ENCODE results near the gene SLCO2B1.

SLCO2B1 gene

GRCh38 chr11:75113030-75113429, 37.9 kb upstream of the SLCO2B1 start:
- H3K27ac ChIP-seq, result no peak overlapping the region
- TF ChIP-seq ZFX (IDR thresholded peaks at IDR 0.05) (no peak), CTCF (conservative IDR thresholded peaks at IDR 0.05) (no peak)

DNA sequence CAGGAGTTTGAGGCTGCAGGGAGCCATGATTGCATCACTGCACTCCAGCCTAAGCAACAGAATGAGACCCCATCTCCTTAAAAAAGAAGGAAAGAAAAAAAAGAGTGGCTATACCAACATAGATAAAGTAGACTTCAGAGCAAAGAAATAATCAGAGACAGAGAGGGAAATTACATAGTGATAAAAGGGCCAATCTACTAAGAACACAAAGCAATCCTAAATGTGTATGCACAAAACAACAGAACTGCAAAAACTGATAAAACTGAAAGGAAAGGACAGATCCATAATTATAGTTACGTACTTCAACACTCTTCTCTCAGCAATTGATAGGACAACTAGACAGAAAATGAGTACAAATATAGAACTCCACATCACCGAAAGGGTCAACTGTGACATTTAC, 36.4 kb upstream of the SLCO2B1 start:
- H3K27ac ChIP-seq, result no peak overlapping the region
- no peak for TF ChIP-seq ZFX (IDR thresholded peaks at IDR 0.05)
- no peak for TF ChIP-seq CTCF (conservative IDR thresholded peaks at IDR 0.05)

DNA sequence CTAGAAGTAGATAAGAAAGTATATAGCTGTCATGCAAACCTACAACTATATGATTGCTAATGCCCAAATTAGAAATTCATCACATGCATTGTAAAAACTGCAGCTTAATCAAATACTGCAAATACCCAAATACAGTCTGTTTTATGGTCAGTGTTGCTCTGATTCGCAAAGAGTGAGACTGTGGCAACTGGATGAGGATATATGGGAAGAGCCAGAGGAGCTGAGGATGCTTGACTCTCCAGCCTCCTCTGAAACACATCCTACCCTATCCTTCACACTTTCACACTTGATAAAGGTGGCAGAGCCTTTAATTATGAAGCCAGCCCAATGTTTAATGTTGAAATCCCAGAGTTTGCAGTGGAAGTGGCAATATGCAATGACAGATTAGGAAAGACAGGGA, 32.3 kb upstream of the SLCO2B1 start:
- no peak overlapping the region for H3K27ac ChIP-seq
- TF ChIP-seq CTCF (conservative IDR thresholded peaks at IDR 0.05) (no peak), ZFX (IDR thresholded peaks at IDR 0.05) (no peak)

- TF ChIP-seq ZFX (IDR thresholded peaks at IDR 0.05), result no peak
- H3K27ac ChIP-seq, result no peak overlapping the region
These were observed 24.3 kb upstream of the SLCO2B1 start for GRCh38 chr11:75126564-75126963.

- no peak overlapping the region for H3K27ac ChIP-seq
- TF ChIP-seq ZFX (IDR thresholded peaks at IDR 0.05) (no peak), CTCF (conservative IDR thresholded peaks at IDR 0.05) (no peak)
These were observed 18.8 kb upstream of the SLCO2B1 start for GRCh38 chr11:75132080-75132479.

DNA sequence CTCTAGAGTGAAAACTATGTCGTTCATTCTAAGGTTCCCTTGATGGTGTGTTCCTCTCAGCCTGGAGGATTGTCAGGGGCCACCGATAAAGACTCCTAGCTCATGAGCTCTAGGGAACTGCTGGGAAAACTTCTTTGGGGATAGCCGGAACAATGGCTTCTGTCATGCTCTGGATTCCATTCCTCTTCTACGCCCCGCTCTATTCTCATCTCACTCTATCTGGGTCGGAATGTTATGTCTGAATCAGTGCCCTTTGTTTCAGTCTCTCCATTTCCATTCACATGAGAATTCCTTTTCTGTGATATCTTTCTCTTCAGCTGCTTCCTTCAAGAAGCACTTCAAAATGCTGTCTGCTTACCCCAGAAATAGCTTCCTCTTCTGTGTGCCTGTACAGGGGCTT, 16.9 kb upstream of the SLCO2B1 start:
- no peak overlapping the region for H3K27ac ChIP-seq
- no peak for TF ChIP-seq ZFX (IDR thresholded peaks at IDR 0.05)
- no peak for TF ChIP-seq CTCF (conservative IDR thresholded peaks at IDR 0.05)

- TF ChIP-seq CTCF (conservative IDR thresholded peaks at IDR 0.05) (no peak), ZFX (IDR thresholded peaks at IDR 0.05) (no peak)
- H3K27ac ChIP-seq, result no peak overlapping the region
These were observed 15.8 kb upstream of the SLCO2B1 start for GRCh38 chr11:75135021-75135650.

DNA sequence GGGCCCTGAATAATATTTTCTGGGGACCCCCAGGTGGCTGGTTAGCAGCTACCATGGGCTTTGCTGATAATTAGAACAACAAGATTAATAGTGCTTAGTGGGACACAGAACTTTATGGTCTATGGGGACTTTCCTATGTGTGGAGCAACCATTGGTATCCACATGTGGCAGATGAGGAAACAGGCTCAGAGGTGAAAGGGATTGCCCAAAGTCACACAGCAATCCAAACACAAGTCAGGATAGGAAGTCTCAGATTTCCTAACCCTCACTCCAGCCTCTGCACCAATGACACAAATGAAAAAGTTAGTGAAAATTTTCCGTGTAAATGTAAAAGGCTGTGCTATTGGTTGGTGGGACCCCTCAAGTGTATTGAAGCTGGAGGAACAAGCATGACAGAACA, 15.3 kb upstream of the SLCO2B1 start:
- no peak overlapping the region for H3K27ac ChIP-seq
- no peak for TF ChIP-seq CTCF (conservative IDR thresholded peaks at IDR 0.05)
- TF ChIP-seq ZFX (IDR thresholded peaks at IDR 0.05), result no peak

Data from C4-2B (cell line).